ENCODE results near the gene ATRNL1. TPM values are rescaled to one million over a fixed set of nuclear protein-coding genes. Genes with fewer than 3 reads are reported as not detected.
"Not testable (repeated sequence)": the region's sequence is repeated elsewhere in the genome, so short reads cannot be mapped to it uniquely, and the experiment has no call there.

ATRNL1 gene
- total and polyA plus RNA-seq, 2 of the 8 experiments (the other 6 are each of a cell fraction or from before 2014, with no cell fraction given), result 5.1 to 17.6 TPM

DNA sequence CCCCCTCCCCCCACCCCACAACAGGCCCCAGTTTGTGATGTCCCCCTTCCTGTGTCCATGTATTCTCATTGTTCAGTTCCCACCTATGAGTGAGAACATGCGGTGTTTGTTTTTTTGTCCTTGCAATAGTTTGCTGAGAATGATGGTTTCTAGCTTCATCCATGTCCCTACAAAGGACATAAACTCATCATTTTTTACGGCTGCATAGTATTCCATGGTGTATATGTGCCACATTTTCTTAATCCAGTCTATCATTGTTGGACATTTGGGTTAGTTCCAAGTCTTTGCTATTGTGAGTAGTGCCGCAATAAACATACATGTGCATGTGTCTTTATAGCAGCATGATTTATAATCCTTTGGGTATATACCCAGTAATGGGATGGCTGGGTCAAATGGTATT is 312.7 kb downstream of the ATRNL1 start:
- H3K18ac ChIP-seq (ENCODE audit: extremely low read depth, low read length); CTCF ChIA-PET (ENCODE audit: partially characterized antibody); H2AFZ ChIP-seq (ENCODE audit: low read length); H3K79me2 ChIP-seq (ENCODE audit: control insufficient read depth in 1 of 2, insufficient read depth in 2 of 2, low read length in 2 of 2); H3K4me2 ChIP-seq (ENCODE audit: insufficient read depth in 1 of 2, low read depth in 2 of 2, low read length in 2 of 2); POLR2A ChIA-PET (ENCODE audit: partially characterized antibody); H3K4me1 ChIP-seq (replicated peaks in 1 of 4; ENCODE audit: control insufficient read depth in 3 of 4, insufficient read depth in 4 of 4, low read length in 3 of 4); H2BK120ac ChIP-seq (replicated peaks; ENCODE audit: low read depth, low read length); H3K23me2 ChIP-seq (ENCODE audit: low read depth, low read length); H3K27ac ChIP-seq (ENCODE audit: low read depth, low read length); H2BK15ac ChIP-seq (ENCODE audit: low read length); H4K91ac ChIP-seq (replicated peaks; ENCODE audit: insufficient read length, low read length); H2BK5ac ChIP-seq (ENCODE audit: low read depth, low read length); H3K9ac ChIP-seq (replicated peaks in 1 of 4; ENCODE audit: extremely low read depth in 1 of 4, low read depth in 3 of 4, low read length in 3 of 4); H4K5ac ChIP-seq (ENCODE audit: insufficient read length, low read depth, low read length); H2AK5ac ChIP-seq (ENCODE audit: low read depth, low read length); H3K36me3 ChIP-seq (ENCODE audit: control insufficient read depth in 2 of 4, insufficient read depth in 4 of 4, low read length in 3 of 4); H3K9me3 ChIP-seq (ENCODE audit: insufficient read depth in 2 of 2, low read depth in 1 of 2, low read length in 1 of 2); H3K79me1 ChIP-seq (ENCODE audit: low read depth, low read length); H2BK20ac ChIP-seq (ENCODE audit: low read length); H3K4me3 ChIP-seq (ENCODE audit: extremely low read depth in 1 of 4, insufficient read depth in 2 of 4, low read depth in 3 of 4, low read length in 4 of 4); H4K8ac ChIP-seq (ENCODE audit: extremely low read depth, insufficient read depth, low read length); H3K14ac ChIP-seq (ENCODE audit: insufficient read length); H3K23ac ChIP-seq (ENCODE audit: insufficient read length); H2BK12ac ChIP-seq (ENCODE audit: low read depth, low read length); DNase-seq (ENCODE audit: low read depth in 1 of 2, low spot score in 2 of 2); H3K4ac ChIP-seq (replicated peaks; ENCODE audit: insufficient read length, low read depth, low read length); FAIRE-seq; H3K27me3 ChIP-seq (replicated peaks in 1 of 4; ENCODE audit: control insufficient read depth in 3 of 4, extremely low read depth in 1 of 4, insufficient read depth in 3 of 4, low read length in 3 of 4); H4K20me1 ChIP-seq (replicated peaks in 1 of 2; ENCODE audit: control insufficient read depth in 1 of 2, insufficient read depth in 2 of 2, low read length in 2 of 2); H3K56ac ChIP-seq (replicated peaks; ENCODE audit: insufficient read length, low read depth, low read length): not testable (repeated sequence)
- 70% methylated on average over 2 of the region's 3 CpGs; no CpG with 5 or more reads in 1 of the 2 experiments for WGBS, 2 experiments (ENCODE audit: extremely low coverage in 1 of 2, insufficient coverage in 1 of 2, insufficient read length in 1 of 2, insufficient replicate concordance in 2 of 2, low coverage in 1 of 2, low lambda C conversion rate in 2 of 2, missing lambda C conversion rate in 1 of 2)

Data from H1 (cell line).